DND-41 (cell line): ENCODE results near the gene SLC6A19.

Source experiments
- ATAC-seq: fragments of 200-7000 bp; cut with Tn5 transposase; 3 replicates; pipeline ENCODE4 v1.9.1; 2021; ENCODE audit warnings: low read depth; ENCODE audit not compliant: insufficient read depth
- DNase-seq: peaks from one replicate; pipeline ENCODE4 v3.0.0-alpha.2; 2020
- H2AFZ ChIP-seq: 2 replicates; pipeline ENCODE4 v1.6.0; 2012; ENCODE audit warnings: low read depth, low read length
- H3K27ac ChIP-seq: 2 replicates; pipeline ENCODE4 v1.5.1; 2012; ENCODE audit warnings: low read length, inconsistent platforms
- H3K27me3 ChIP-seq: fragments of 200-600 bp; sonication (generic); 2 replicates; pipeline ENCODE4 v1.6.0; 2012; ENCODE audit warnings: low read length, mild to moderate bottlenecking, inconsistent platforms; ENCODE audit not compliant: insufficient read depth, poor library complexity
- H3K36me3 ChIP-seq: 2 replicates; pipeline ENCODE4 v1.5.1; 2012; ENCODE audit warnings: low read length, inconsistent platforms; ENCODE audit not compliant: insufficient read depth
- H3K4me1 ChIP-seq: 2 replicates; pipeline ENCODE4 v1.5.1; 2012; ENCODE audit warnings: mild to moderate bottlenecking, low read length; ENCODE audit not compliant: insufficient read depth
- H3K4me2 ChIP-seq: 2 replicates; pipeline ENCODE4 v1.6.0; 2012; ENCODE audit warnings: mild to moderate bottlenecking, moderate library complexity, low read length, inconsistent platforms; ENCODE audit not compliant: insufficient read depth
- H3K4me3 ChIP-seq, 2 experiments: fragments of 200-600 bp in 1 of 2; shearing (Covaris generic) in 1 of 2; 2 replicates each; pipeline ENCODE4 v1.5.1; 2012 to 2016; ENCODE audit warnings: inconsistent platforms in 2 of 2, low read length in 2 of 2, mild to moderate bottlenecking in 2 of 2, low read depth in 1 of 2, moderate library complexity in 1 of 2
- H3K79me2 ChIP-seq: 2 replicates; pipeline ENCODE4 v1.6.0; 2012; ENCODE audit warnings: low read length, inconsistent platforms; ENCODE audit not compliant: insufficient read depth
- H3K9ac ChIP-seq: 2 replicates; pipeline ENCODE4 v1.6.0; 2012; ENCODE audit warnings: low read depth, mild to moderate bottlenecking, inconsistent platforms, low read length, moderate library complexity
- H3K9me3 ChIP-seq: 2 replicates; pipeline ENCODE4 v1.5.1; 2012; ENCODE audit warnings: low read length, moderate library complexity, mild to moderate bottlenecking, inconsistent platforms; ENCODE audit not compliant: insufficient read depth, severe bottlenecking
- H4K20me1 ChIP-seq: 2 replicates; pipeline ENCODE4 v1.6.0; 2012; ENCODE audit warnings: low read length; ENCODE audit not compliant: insufficient read depth
- CTCF ChIP-seq: IDR thresholded peaks from 2 replicates; pipeline ENCODE4 v1.5.1; 2012; ENCODE audit warnings: borderline replicate concordance, low read length, moderate library complexity, mild to moderate bottlenecking; ENCODE audit not compliant: poor library complexity, severe bottlenecking; ENCODE audit errors: extremely low read depth
- EZH2 ChIP-seq: IDR thresholded peaks from 3 replicates; pipeline ENCODE4 v1.6.1; 2012; ENCODE audit warnings: borderline replicate concordance, low read depth, mild to moderate bottlenecking, moderate library complexity, low read length, inconsistent platforms; ENCODE audit not compliant: severe bottlenecking

Gene SLC6A19

GRCh38 chr5:1247811-1248210, 46.4 kb downstream of the SLC6A19 start:
- ATAC-seq (no peak), DNase-seq (no peak)
- Histone ChIP-seq H3K27ac (no peak overlapping the region), H2AFZ (no peak overlapping the region), H4K20me1 (peaks cover 5% of the 10 kb centered on the region; the same call in 1 of the 2 replicates), H3K4me1 (no peaks in the 10 kb centered on the region), H3K27me3 (no peaks in the 10 kb centered on the region), H3K4me3 (no peak overlapping the region), H3K9me3 (no peaks in the 10 kb centered on the region), H3K36me3 (no peaks in the 10 kb centered on the region), H3K4me2 (no peak overlapping the region), H3K79me2 (no peaks in the 10 kb centered on the region), H3K9ac (no peak overlapping the region)
- TF ChIP-seq EZH2 (no peak), CTCF (no peak)

DNA sequence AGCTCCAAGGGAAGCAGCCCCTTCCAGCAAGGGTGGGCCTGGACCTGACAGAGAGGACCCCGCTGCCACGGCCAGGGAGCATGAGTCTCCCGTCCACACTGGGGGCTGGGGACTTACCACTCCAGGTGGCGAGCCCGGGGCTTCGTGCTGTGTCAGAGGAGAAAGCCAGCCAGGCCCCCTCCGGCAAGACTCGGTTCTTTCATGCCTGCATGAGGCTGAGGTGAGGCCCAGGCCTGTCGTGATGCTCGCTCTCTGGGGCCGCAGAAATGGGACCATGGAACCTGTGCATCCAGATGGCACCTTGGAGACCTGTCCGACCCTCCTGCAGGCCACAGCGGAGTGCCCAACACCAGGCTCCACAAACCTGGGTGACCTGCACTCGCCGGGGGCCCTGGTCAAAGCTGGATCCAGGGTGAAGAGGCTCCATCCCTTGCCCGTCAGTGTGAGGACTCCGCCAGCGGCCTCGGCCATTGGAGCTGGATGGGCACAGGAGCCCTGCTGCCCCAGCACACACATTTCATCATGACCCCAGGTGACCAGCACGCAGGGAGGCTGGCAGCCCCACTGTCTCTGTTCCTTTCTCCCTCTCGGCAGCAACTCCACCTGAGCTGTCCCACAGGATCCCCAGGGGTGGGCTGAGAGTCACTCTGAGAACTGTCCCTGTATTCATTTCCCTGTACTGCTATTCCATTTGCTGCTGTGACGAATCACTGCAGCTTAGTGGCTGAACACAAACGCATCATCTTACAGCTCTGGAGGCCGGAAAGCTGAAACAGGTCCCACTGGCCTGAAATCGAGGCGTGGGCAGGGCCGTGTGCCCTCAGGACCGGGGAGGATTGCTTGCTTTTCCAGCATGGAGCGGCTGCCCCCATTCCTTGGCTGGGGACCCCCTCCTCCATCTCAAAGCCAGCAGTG, 48.2 kb downstream of the SLC6A19 start:
- Histone ChIP-seq H3K4me3 (no peak overlapping the region), H3K4me1 (peaks cover 7% of the 10 kb centered on the region), H3K9ac (no peak overlapping the region), H3K9me3 (no peaks in the 10 kb centered on the region), H3K36me3 (no peaks in the 10 kb centered on the region), H3K4me2 (no peak overlapping the region), H3K27me3 (no peaks in the 10 kb centered on the region), H2AFZ (no peak overlapping the region), H4K20me1 (peaks cover 5% of the 10 kb centered on the region; the same call in 1 of the 2 replicates), H3K79me2 (no peaks in the 10 kb centered on the region), H3K27ac (no peak overlapping the region)
- DNase-seq: no peak
- TF ChIP-seq CTCF (no peak), EZH2 (no peak)
- no peak for ATAC-seq

DNA sequence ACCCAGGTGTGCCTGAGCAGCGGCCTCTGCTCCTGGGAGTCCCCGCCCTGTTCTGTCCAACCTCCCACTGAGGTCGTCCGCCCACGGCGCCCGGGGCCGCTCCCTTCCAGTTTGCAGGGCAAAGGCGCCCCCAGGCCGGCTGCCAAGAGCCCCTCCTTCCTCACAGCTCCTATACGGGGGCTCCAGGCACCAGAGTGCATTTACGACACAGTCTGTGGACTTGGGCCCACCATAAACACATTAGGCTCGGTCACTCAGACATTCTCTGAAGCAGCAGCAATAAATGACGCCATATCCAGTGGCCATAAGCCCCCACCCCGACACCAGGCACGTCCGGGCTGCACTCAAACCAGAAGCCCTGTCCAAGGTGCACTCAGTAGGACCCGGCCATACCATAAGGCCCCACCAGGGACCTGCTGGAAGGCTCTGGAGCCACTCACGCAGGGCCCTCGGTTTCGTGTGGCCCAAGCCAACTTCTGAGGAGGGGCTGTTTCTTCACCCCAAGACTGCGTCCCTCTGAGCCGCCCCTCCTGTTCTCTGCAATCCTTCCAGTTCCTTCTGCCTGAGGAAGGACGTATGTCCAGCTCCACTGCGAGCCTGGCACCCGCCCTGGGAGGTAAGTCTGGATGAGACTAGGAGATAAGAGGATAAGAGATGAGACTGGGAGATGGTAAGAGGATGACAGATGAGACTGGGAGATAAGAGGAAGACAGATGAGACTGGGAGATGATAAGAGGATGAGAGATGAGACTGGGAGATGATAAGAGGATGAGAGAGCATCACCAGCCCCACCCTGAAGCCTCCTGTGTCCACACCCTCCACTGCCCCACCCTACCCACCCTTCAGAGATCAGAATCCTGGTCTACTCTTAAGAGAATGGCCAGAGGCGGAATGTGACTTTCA, 50.5 kb downstream of the SLC6A19 start:
- TF ChIP-seq CTCF: no peak
- no peak for TF ChIP-seq EZH2
- Histone ChIP-seq H4K20me1 (peaks cover 5% of the 10 kb centered on the region; the same call in 1 of the 2 replicates), H3K36me3 (no peaks in the 10 kb centered on the region), H3K4me2 (no peak overlapping the region), H3K9me3 (no peaks in the 10 kb centered on the region), H3K9ac (no peak overlapping the region), H3K4me3 (no peak overlapping the region), H2AFZ (no peak overlapping the region), H3K27me3 (no peaks in the 10 kb centered on the region), H3K79me2 (no peaks in the 10 kb centered on the region), H3K4me1 (peaks cover 20% of the 10 kb centered on the region), H3K27ac (no peak overlapping the region)
- ATAC-seq (no peak), DNase-seq (no peak)
